SU-DHL-6 (cell line): ENCODE data around the gene FBXO46.

Experiments used
- H2AFZ ChIP-seq: fragments of 200-600 bp; sonication (generic); 2 replicates; pipeline ENCODE4 v1.6.1; 2014; ENCODE audit warnings: low read depth, mild to moderate bottlenecking, moderate library complexity, mixed read lengths, antibody characterized with exemption, low read length; ENCODE audit not compliant: severe bottlenecking
- H3F3A ChIP-seq: fragments of 200-600 bp; shearing (Covaris generic); 2 replicates; pipeline ENCODE4 v1.6.0; 2016; ENCODE audit warnings: antibody characterized with exemption, mild to moderate bottlenecking; ENCODE audit not compliant: insufficient read depth
- H3K27ac ChIP-seq: fragments of 200-600 bp; sonication (generic); 2 replicates; pipeline ENCODE4 v1.5.1; 2016; ENCODE audit warnings: low read depth, mild to moderate bottlenecking, low read length, moderate library complexity, mixed read lengths
- H3K27me3 ChIP-seq: fragments of 200-600 bp; sonication (generic), shearing (Covaris generic); 2 replicates; pipeline ENCODE4 v1.6.0; 2014; ENCODE audit warnings: mild to moderate bottlenecking, low read length
- H3K36me3 ChIP-seq: fragments of 200-600 bp; sonication (generic); 2 replicates; pipeline ENCODE4 v1.6.1; 2014; ENCODE audit warnings: mild to moderate bottlenecking, low read length, mixed read lengths
- H3K4me2 ChIP-seq: fragments of 300-600, 200-600 bp; shearing (Covaris generic), sonication (generic); 2 replicates; pipeline ENCODE4 v1.6.0; 2014; ENCODE audit warnings: low read length, low read depth, mild to moderate bottlenecking; ENCODE audit not compliant: poor library complexity, severe bottlenecking
- H3K4me3 ChIP-seq: fragments of 200-600 bp; sonication (generic); 2 replicates; pipeline ENCODE4 v1.5.1; 2014; ENCODE audit warnings: antibody characterized with exemption, low read length, mild to moderate bottlenecking, mixed read lengths; ENCODE audit not compliant: insufficient read depth, poor library complexity, severe bottlenecking
- H3K79me2 ChIP-seq: fragments of 200-600 bp; sonication (generic); 2 replicates; pipeline ENCODE4 v1.6.1; 2014; ENCODE audit warnings: mild to moderate bottlenecking, low read length, moderate library complexity; ENCODE audit not compliant: insufficient read depth
- H3K9ac ChIP-seq: fragments of 200-600 bp; sonication (generic); 2 replicates; pipeline ENCODE4 v1.7.0; 2014; ENCODE audit warnings: mild to moderate bottlenecking, low read length
- H3K9me2 ChIP-seq: fragments of 200-600 bp; sonication (generic); replicated peaks from 2 replicates; pipeline ENCODE4 v1.6.1; 2014; ENCODE audit warnings: low read length; ENCODE audit not compliant: insufficient read depth
- H3K9me3 ChIP-seq: fragments of 200-600 bp; sonication (generic); 2 replicates; pipeline ENCODE4 v1.6.1; 2014; ENCODE audit warnings: low read length, mixed read lengths; ENCODE audit not compliant: insufficient read depth
- H4K20me1 ChIP-seq: fragments of 200-600 bp; sonication (generic); 2 replicates; pipeline ENCODE4 v1.6.1; 2014; ENCODE audit warnings: low read depth, mild to moderate bottlenecking, antibody characterized with exemption, low read length, moderate library complexity, mixed read lengths
- CTCF ChIP-seq: fragments of 200-600 bp; sonication (generic); IDR thresholded peaks from one replicate; pipeline ENCODE4 v1.5.1; 2017; ENCODE audit warnings: antibody characterized with exemption, mild to moderate bottlenecking, low read length, moderate library complexity; ENCODE audit not compliant: insufficient read depth, poor library complexity, severe bottlenecking
- EZH2phosphoT487 ChIP-seq: fragments of 200-600 bp; sonication (generic), shearing (Covaris generic); conservative IDR thresholded peaks from 2 replicates; pipeline ENCODE4 v1.6.1; 2018; ENCODE audit warnings: mild to moderate bottlenecking, antibody characterized with exemption, low read length, moderate library complexity, mixed read lengths

The FBXO46 gene

GRCh38 chr19:45682908-45683307 lies 47.8 kb downstream of the FBXO46 start:
- Histone ChIP-seq H3K9ac (no peak overlapping the region), H3K79me2 (no peaks in the 10 kb centered on the region), H3K4me2 (no peak overlapping the region), H3K27me3 (no peaks in the 10 kb centered on the region), H3K27ac (no peak overlapping the region), H3K36me3 (no peaks in the 10 kb centered on the region), H3F3A (peaks cover 7% of the 10 kb centered on the region; the same call in 1 of the 2 replicates), H4K20me1 (no peaks in the 10 kb centered on the region), H2AFZ (no peak overlapping the region), H3K9me2 (no peaks in the 10 kb centered on the region), H3K4me3 (no peak overlapping the region), H3K9me3 (no peaks in the 10 kb centered on the region)
- no peak for TF ChIP-seq CTCF

- H3K9me3 ChIP-seq, result no peaks in the 10 kb centered on the region
- H3K27me3 ChIP-seq, result no peaks in the 10 kb centered on the region
- H2AFZ ChIP-seq, result peak overlapping the region; percentile 96
- no peak overlapping the region for H3K4me3 ChIP-seq
- no peaks in the 10 kb centered on the region for H4K20me1 ChIP-seq
- H3K79me2 ChIP-seq, result no peaks in the 10 kb centered on the region
- no peak overlapping the region for H3K27ac ChIP-seq
- no peaks in the 10 kb centered on the region for H3K9me2 ChIP-seq
- peak overlapping the region; percentile 48; the same call in 1 of the 2 replicates for H3K9ac ChIP-seq
- H3K4me2 ChIP-seq, result peak overlapping the region; percentile 64
- H3K36me3 ChIP-seq, result no peaks in the 10 kb centered on the region
- H3F3A ChIP-seq, result peaks cover 7% of the 10 kb centered on the region; the same call in 1 of the 2 replicates
- TF ChIP-seq EZH2phosphoT487 (no peak), CTCF (no peak)
Observed at GRCh38 chr19:45682117-45682516, 48.6 kb downstream of the FBXO46 start.

- Histone ChIP-seq H3K27me3 (no peaks in the 10 kb centered on the region), H3K27ac (no peak overlapping the region), H3K9ac (peak overlapping the region; percentile 48), H4K20me1 (no peaks in the 10 kb centered on the region), H3K4me2 (peak overlapping the region; percentile 64), H2AFZ (peak overlapping the region; percentile 96), H3K4me3 (no peak overlapping the region), H3F3A (peaks cover 7% of the 10 kb centered on the region; the same call in 1 of the 2 replicates), H3K9me3 (no peaks in the 10 kb centered on the region), H3K9me2 (no peaks in the 10 kb centered on the region), H3K36me3 (no peaks in the 10 kb centered on the region), H3K79me2 (no peaks in the 10 kb centered on the region)
- TF ChIP-seq EZH2phosphoT487 (no peak), CTCF (peak; percentile 93)
Observed at GRCh38 chr19:45681391-45682015, 49.2 kb downstream of the FBXO46 start.
